Measurements from ENCODE around the gene KRT36. TPM values are rescaled to one million over a fixed set of nuclear protein-coding genes. Genes with fewer than 3 reads are reported as not detected.

The KRT36 gene
- total RNA-seq, 1 donor from 2014 or later: not detected

DNA sequence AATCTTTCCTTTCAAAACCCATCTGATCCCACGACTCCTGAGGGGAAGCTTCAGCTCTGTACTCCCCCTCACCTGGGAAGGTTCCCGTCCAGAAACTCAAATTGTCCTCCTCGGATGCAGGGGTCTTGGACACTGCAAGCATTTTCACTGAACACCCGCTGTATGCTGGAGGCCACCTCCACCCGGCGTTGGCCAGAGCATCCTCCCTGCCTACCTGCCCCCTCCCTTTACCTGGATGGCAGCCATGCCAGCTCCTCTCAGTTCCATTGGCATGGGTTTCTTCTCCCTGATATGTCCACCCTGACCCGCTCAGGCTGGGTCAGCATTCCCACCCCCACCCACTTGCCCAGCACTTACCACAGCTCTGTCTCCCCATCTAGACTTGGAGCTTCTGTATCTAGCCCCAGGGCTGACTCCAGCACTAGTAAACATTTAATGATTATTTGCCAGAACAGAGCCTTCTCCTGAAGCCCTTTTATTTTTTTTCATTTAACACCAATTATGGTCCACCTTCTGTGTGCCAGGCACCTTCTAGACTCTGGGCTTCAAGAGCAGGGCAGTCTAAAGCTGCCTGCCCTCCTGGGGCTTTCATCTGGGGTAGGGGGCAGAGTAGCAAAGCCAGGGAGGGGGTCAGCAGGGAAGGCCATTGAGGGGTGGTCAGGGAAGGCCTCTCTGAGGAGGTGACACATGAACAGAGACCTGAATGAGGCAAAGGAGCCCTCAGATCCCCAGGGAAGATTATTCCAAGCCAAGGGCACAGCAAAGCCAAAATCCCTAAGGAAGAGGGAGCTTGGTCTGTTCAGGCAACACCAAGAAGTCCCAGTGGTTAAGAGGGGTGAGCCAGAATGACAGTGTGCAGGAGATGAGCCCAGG, 47.3 kb upstream of the KRT36 start:
- peaks cover 19% of the 10 kb centered on the region for H3K27me3 Mint-ChIP-seq (ENCODE audit: low read depth)
- no peaks in the 10 kb centered on the region for H3K36me3 Mint-ChIP-seq (ENCODE audit: low read depth)
- no peak overlapping the region for H3K4me3 Mint-ChIP-seq
- peak overlapping the region; percentile 19 for H3K27ac Mint-ChIP-seq (ENCODE audit: unreplicated experiment)
- H3K9me3 Mint-ChIP-seq: no peaks in the 10 kb centered on the region
- no peaks in the 10 kb centered on the region for H3K4me1 Mint-ChIP-seq
- no peak for DNase-seq (ENCODE audit: low read depth, low spot score)
- TF ChIP-seq, protein P1, sequence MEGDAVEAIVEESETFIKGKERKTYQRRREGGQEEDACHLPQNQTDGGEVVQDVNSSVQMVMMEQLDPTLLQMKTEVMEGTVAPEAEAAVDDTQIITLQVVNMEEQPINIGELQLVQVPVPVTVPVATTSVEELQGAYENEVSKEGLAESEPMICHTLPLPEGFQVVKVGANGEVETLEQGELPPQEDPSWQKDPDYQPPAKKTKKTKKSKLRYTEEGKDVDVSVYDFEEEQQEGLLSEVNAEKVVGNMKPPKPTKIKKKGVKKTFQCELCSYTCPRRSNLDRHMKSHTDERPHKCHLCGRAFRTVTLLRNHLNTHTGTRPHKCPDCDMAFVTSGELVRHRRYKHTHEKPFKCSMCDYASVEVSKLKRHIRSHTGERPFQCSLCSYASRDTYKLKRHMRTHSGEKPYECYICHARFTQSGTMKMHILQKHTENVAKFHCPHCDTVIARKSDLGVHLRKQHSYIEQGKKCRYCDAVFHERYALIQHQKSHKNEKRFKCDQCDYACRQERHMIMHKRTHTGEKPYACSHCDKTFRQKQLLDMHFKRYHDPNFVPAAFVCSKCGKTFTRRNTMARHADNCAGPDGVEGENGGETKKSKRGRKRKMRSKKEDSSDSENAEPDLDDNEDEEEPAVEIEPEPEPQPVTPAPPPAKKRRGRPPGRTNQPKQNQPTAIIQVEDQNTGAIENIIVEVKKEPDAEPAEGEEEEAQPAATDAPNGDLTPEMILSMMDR (conservative IDR thresholded peaks at IDR 0.05): no peak

DNA sequence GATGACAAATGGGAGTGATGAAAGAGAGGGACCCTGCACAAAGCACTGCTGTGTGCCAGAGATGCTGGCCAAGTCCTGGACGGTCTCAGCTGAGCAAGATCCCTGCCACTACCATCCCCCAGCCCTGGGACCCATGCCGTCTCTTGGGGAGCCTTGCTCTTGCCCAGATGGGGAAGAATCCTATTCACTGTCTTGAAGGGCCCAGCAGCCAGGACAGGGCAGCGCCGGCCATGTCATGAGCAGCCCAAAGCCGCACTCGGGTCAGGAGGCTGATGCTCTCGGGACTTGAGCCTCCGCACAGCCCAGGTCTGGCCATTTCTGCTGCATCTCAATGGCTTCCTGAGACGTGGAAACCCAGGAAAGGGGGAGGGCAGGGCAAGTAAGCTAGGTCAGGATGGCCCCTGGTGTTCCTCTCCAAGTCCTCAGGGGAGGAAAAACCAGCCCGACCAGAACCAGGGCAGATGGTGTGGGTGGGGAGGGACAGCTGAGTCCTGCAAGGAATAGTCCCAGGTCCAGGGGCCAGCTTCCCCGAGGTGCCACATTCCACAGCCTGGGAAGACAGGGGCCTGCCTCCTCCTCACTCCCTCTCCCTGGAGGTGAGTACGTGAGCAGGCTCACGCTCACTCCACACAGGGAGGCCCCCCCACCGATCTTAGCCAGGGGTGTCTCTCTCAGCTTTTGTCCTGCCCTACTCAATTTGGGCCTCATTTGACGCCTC, 46.2 kb upstream of the KRT36 start:
- H3K9me3 Mint-ChIP-seq: no peaks in the 10 kb centered on the region
- DNase-seq (ENCODE audit: low read depth, low spot score): no peak
- no peak overlapping the region for H3K4me3 Mint-ChIP-seq
- H3K36me3 Mint-ChIP-seq (ENCODE audit: low read depth): no peaks in the 10 kb centered on the region
- H3K4me1 Mint-ChIP-seq: no peaks in the 10 kb centered on the region
- H3K27ac Mint-ChIP-seq (ENCODE audit: unreplicated experiment): no peak overlapping the region
- TF ChIP-seq, protein P1 (conservative IDR thresholded peaks at IDR 0.05): no peak
- H3K27me3 Mint-ChIP-seq (ENCODE audit: low read depth): peaks cover 28% of the 10 kb centered on the region

DNA sequence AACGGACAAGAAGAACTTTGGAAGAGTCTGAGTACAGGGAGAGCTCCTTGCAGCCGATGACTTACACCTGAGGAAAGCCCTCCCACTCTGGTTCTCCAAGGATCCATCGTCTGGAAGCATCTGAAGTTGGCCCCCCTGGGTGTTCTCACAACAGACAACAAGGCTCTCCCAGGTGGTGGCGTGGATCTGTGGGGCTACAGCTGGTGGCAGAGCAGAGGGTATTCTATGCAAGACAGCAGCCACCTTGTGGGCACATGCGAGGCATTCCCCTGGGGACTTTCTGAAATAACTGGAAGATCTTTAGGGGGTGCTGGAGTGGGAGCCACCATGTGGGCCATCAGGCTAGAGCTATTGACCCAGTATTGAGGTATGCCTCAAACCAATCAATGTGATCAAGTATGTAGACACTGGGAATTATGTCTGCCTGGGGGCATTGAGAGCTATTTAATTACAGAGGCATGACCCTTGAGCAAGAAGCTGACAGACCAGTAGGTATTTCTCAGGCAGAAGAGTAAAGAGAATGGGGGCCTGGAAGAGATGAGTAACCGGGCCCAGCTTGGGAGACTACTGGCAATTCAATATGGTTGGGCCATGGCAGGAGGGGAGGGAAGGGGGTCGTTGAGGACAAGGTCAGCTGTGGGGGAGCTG, 45.3 kb upstream of the KRT36 start:
- Mint-ChIP-seq H3K4me1 (no peaks in the 10 kb centered on the region), H3K9me3 (no peaks in the 10 kb centered on the region), H3K27me3 (ENCODE audit: low read depth) (peaks cover 37% of the 10 kb centered on the region), H3K4me3 (no peak overlapping the region), H3K27ac (ENCODE audit: unreplicated experiment) (no peak overlapping the region), H3K36me3 (ENCODE audit: low read depth) (no peaks in the 10 kb centered on the region)
- DNase-seq (ENCODE audit: low read depth, low spot score): no peak
- TF ChIP-seq, protein P1 (conservative IDR thresholded peaks at IDR 0.05): no peak

DNA sequence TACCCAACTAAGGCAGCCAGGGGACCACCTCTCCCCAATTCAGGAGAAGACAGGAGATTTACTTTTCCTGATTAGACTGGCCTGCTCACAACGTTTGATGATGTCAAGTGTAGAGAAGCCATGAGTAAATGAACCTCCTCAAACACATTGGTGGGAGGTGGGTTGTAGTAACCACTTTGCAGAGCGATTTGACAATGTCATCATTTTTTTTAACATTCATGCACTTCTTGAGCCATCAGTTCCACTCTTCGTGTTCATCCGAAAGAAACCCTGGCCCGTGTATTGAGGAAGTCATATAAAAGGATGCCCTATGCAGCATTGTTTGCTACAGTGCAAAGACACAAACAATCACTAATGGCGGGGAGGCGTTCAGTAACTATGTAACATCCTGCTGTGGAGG, 43.9 kb upstream of the KRT36 start:
- no peaks in the 10 kb centered on the region for H3K4me1 Mint-ChIP-seq

More for the DNA sequence above, 43.9 kb upstream of the KRT36 start:
- TF ChIP-seq, protein P1 (conservative IDR thresholded peaks at IDR 0.05): no peak
- peaks cover 51% of the 10 kb centered on the region for H3K27me3 Mint-ChIP-seq (ENCODE audit: low read depth)
- H3K36me3 Mint-ChIP-seq (ENCODE audit: low read depth): no peaks in the 10 kb centered on the region
- H3K4me3 Mint-ChIP-seq: no peak overlapping the region
- DNase-seq (ENCODE audit: low read depth, low spot score): no peak
- no peaks in the 10 kb centered on the region for H3K9me3 Mint-ChIP-seq
- H3K27ac Mint-ChIP-seq (ENCODE audit: unreplicated experiment): no peak overlapping the region

All from neural crest cell (in vitro differentiated cells).